Esophagus muscularis mucosa (tissue), 4 donors: Measurements from ENCODE around the gene NDEL1. TPM values are rescaled to one million over a fixed set of nuclear protein-coding genes. Genes with fewer than 3 reads are reported as not detected.

Source experiments
- DNase-seq: peaks from one replicate; pipeline ENCODE4 v3.0.0-alpha.2; 2017; ENCODE audit errors: extremely low spot score
- H3K27ac ChIP-seq, 4 donors: fragments of 200-600 bp; sonication (generic); replicated peaks in 1 of 4; 1 replicate in 3 of 4; 2 replicates in 1 of 4; pipeline ENCODE4 v1.5.1; 2016 to 2019; ENCODE audit warnings: mild to moderate bottlenecking in 1 of 4
- H3K27me3 ChIP-seq, 4 donors: fragments of 200-600 bp; sonication (generic); one replicate each; pipeline versions ENCODE4 v1.5.1 to v1.6.0; 2016 to 2019
- H3K36me3 ChIP-seq, 4 donors: fragments of 200-600 bp; sonication (generic); one replicate each; pipeline ENCODE4 v1.5.1; 2016 to 2019
- H3K4me1 ChIP-seq, 4 donors: fragments of 200-600 bp; sonication (generic); one replicate each; pipeline ENCODE4 v1.5.1; 2016 to 2019
- H3K4me3 ChIP-seq, 4 donors: fragments of 200-600 bp; sonication (generic); 1 replicate in 2 of 4; 2 replicates in 2 of 4; pipeline ENCODE4 v1.5.1; 2016 to 2019; ENCODE audit warnings: mild to moderate bottlenecking in 4 of 4, moderate library complexity in 1 of 4
- H3K9me3 ChIP-seq, 4 donors: fragments of 200-600 bp; sonication (generic); 1 replicate in 3 of 4; 2 replicates in 1 of 4; pipeline ENCODE4 v1.5.1; 2016 to 2019
- EP300 ChIP-seq: sonication (generic); formaldehyde crosslinking; IDR thresholded peaks from one replicate; pipeline ENCODE4 v1.6.1; 2017; ENCODE audit warnings: antibody characterized with exemption
- POLR2A ChIP-seq: fragments of 450-650 bp; IDR thresholded peaks from one replicate; pipeline ENCODE4 v1.6.1; 2017; ENCODE audit warnings: antibody characterized with exemption, moderate library complexity, mild to moderate bottlenecking, low read depth
- POLR2AphosphoS5 ChIP-seq, 2 donors: sonication (generic); formaldehyde crosslinking; IDR thresholded peaks; one replicate each; pipeline ENCODE4 v1.6.1; 2017; ENCODE audit warnings: antibody characterized with exemption in 2 of 2
- WGBS: methylation state at CpG from one replicate; pipeline ENCODE4 v1.1.5; 2018; 5-methylcytosine and 5-hydroxymethylcytosine counted together
- intact Hi-C: fragments of 100-400 bp; cut with DNase I; formaldehyde crosslinking; loops from one replicate; pipeline ENCODE4 v1.15.1; 2023
- total RNA-seq, 4 donors: library from RNA; depleted of rRNA; stranded (reverse); fragments of >200 nt; gene quantifications; one replicate each; pipeline versions ENCODE4 v1.1.0 to v1.2.1, GENCODE V29; 2016
- TF ChIP-seq, protein P1 (sequence below), 3 experiments: fragments of 200-600 bp in 2 of 3; fragments of 450-650 bp in 1 of 3; sonication (generic) in 2 of 3; IDR thresholded peaks; one replicate each; pipeline ENCODE4 v1.5.1; 2017 to 2019; ENCODE audit warnings: antibody characterized with exemption in 3 of 3, mild to moderate bottlenecking in 2 of 3, moderate library complexity in 1 of 3

The NDEL1 gene
- total RNA-seq, 4 donors from 2014 or later = 48.2 to 80.8 (median 55.5) TPM

GRCh38 chr17:8475781-8476180 lies 40.1 kb downstream of the NDEL1 start:
- no peaks in the 10 kb centered on the region for H3K9me3 ChIP-seq
- H3K4me3 ChIP-seq = no peak overlapping the region
- TF ChIP-seq POLR2AphosphoS5 (IDR thresholded peaks at IDR 0.05) (no peak), POLR2A (no peak), EP300 (no peak)
- TF ChIP-seq, protein P1, sequence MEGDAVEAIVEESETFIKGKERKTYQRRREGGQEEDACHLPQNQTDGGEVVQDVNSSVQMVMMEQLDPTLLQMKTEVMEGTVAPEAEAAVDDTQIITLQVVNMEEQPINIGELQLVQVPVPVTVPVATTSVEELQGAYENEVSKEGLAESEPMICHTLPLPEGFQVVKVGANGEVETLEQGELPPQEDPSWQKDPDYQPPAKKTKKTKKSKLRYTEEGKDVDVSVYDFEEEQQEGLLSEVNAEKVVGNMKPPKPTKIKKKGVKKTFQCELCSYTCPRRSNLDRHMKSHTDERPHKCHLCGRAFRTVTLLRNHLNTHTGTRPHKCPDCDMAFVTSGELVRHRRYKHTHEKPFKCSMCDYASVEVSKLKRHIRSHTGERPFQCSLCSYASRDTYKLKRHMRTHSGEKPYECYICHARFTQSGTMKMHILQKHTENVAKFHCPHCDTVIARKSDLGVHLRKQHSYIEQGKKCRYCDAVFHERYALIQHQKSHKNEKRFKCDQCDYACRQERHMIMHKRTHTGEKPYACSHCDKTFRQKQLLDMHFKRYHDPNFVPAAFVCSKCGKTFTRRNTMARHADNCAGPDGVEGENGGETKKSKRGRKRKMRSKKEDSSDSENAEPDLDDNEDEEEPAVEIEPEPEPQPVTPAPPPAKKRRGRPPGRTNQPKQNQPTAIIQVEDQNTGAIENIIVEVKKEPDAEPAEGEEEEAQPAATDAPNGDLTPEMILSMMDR (IDR thresholded peaks at IDR 0.05) = no peak
- no peak overlapping the region for H3K27ac ChIP-seq
- 81% methylated on average over 9 of the region's 16 CpGs for WGBS
- H3K27me3 ChIP-seq = no peaks in the 10 kb centered on the region
- DNase-seq = no peak
- H3K36me3 ChIP-seq = peaks cover 34 to 95% (median 89%) of the 10 kb centered on the region in 4 donors
- intact Hi-C loops = loop anchor here (5.0 kb wide), 1 partner anchor 33 kb away; no protein-coding TSS in a partner anchor
- H3K4me1 ChIP-seq = peaks cover 15 to 29% (median 24%) of the 10 kb centered on the region in 4 donors

- WGBS = 91% methylated on average over 22 of the region's 22 CpGs
- peaks cover 34 to 96% (median 88%) of the 10 kb centered on the region in 4 donors for H3K36me3 ChIP-seq
- TF ChIP-seq EP300 = no peak
- no peak for TF ChIP-seq POLR2A
- no peak for TF ChIP-seq POLR2AphosphoS5 (IDR thresholded peaks at IDR 0.05)
- TF ChIP-seq, protein P1 (IDR thresholded peaks at IDR 0.05) = no peak
Observed at GRCh38 chr17:8476741-8477140, 41.1 kb downstream of the NDEL1 start.

DNA sequence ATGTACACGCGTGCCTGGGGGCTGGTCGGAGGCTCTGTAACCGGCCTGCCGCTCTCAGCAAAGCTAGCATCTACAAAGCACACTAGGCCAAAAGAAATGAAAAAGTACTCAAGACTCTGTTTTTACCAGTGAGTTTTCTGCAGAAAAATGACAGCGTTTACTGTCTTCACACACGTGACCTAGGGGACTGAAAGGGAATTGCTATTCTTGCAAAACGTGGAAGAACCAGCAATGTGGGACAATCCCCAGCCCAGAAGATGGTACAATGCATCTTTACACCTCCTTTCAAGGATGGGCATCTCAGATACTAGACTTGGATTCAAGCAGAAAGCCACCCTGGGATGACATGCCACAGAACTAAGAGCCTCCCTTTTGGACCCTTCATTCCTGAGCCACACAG lies 41.5 kb downstream of the NDEL1 start:
- H3K9me3 ChIP-seq = no peaks in the 10 kb centered on the region
- H3K27ac ChIP-seq = no peak overlapping the region
- peaks cover 34 to 96% (median 88%) of the 10 kb centered on the region in 4 donors for H3K36me3 ChIP-seq
- H3K4me3 ChIP-seq = no peak overlapping the region
- 87% methylated on average over 8 of the region's 8 CpGs for WGBS
- H3K27me3 ChIP-seq = no peaks in the 10 kb centered on the region
- DNase-seq = no peak
- H3K4me1 ChIP-seq = peaks cover 13 to 29% (median 20%) of the 10 kb centered on the region in 4 donors
- intact Hi-C loops = loop anchor here (5.0 kb wide), 1 partner anchor 35 kb away; no protein-coding TSS in a partner anchor
- TF ChIP-seq EP300 = no peak
- TF ChIP-seq, protein P1 (IDR thresholded peaks at IDR 0.05) = no peak
- no peak for TF ChIP-seq POLR2A
- no peak for TF ChIP-seq POLR2AphosphoS5 (IDR thresholded peaks at IDR 0.05)

More at GRCh38 chr17:8476741-8477140, 41.1 kb downstream of the NDEL1 start:
- H3K4me3 ChIP-seq = no peak overlapping the region
- no peak for DNase-seq
- H3K27ac ChIP-seq = no peak overlapping the region
- no peaks in the 10 kb centered on the region for H3K9me3 ChIP-seq
- peaks cover 13 to 25% (median 19%) of the 10 kb centered on the region in 4 donors for H3K4me1 ChIP-seq
- intact Hi-C loops = loop anchor here (5.0 kb wide), 1 partner anchor 34 kb away; no protein-coding TSS in a partner anchor
- no peaks in the 10 kb centered on the region for H3K27me3 ChIP-seq

DNA sequence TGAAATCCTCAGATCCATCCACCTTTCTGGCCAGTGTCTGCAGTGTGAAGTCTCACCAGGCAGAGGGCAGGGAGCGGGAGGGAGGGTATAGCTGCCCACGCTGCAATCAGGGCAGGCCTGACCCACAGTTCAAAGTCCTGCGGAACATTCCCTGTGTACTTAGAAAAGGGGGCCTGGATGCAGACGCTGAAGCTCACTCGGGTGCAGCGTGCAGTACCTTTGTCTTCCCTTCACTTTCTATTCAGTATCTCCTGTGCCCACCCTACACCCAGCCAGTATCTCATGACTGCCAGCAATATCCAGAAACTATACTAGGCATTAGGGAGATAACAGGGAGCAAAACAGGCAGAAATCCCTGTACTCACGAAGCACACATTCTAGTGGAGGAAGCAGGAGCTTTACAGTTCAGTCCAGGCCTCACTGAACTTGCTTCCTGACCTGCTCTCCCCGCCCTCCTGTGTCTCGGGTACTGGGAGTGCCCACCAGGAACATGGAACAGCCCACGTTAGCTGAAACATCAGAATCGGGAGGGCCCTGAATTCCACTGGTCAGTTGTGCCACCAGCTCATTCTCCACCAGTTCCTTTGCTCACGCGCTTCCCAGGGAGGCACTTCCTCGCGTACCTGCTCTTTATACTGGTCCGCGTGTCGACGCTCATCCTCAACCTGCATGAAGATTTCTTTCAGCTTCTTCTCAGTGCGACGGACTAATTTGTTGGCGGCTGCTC lies 42.2 kb downstream of the NDEL1 start:
- intact Hi-C loops = loop anchor here (5.0 kb wide), 1 partner anchor 36 kb away; no protein-coding TSS in a partner anchor
- Histone ChIP-seq H3K9me3 (no peaks in the 10 kb centered on the region), H3K27me3 (no peaks in the 10 kb centered on the region), H3K27ac (no peak overlapping the region), H3K36me3 (peaks cover 34 to 96% (median 88%) of the 10 kb centered on the region in 4 donors), H3K4me3 (no peak overlapping the region), H3K4me1 (peaks cover 13 to 34% (median 21%) of the 10 kb centered on the region in 4 donors)
- 86% methylated on average over 20 of the region's 22 CpGs for WGBS
- no peak for DNase-seq
- TF ChIP-seq POLR2AphosphoS5 (IDR thresholded peaks at IDR 0.05) = no peak
- TF ChIP-seq EP300 = no peak
- TF ChIP-seq, protein P1 (IDR thresholded peaks at IDR 0.05) = no peak
- no peak for TF ChIP-seq POLR2A
